Fibroblast of mammary gland (primary cell): ENCODE data around the gene SUPT5H.

Source experiments
- DNase-seq: peaks from one replicate; pipeline ENCODE4 v3.0.0-alpha.2; 2010; ENCODE audit warnings: low read depth
- H3K4me3 ChIP-seq: 2 replicates; pipeline ENCODE4 v1.5.1; 2011; ENCODE audit warnings: low read depth, mild to moderate bottlenecking, low read length, moderate library complexity; ENCODE audit not compliant: control insufficient read depth
- TF ChIP-seq, protein P1 (sequence below): conservative IDR thresholded peaks from 2 replicates; pipeline ENCODE4 v1.5.1; 2011; ENCODE audit warnings: low read depth, low read length, inconsistent platforms; ENCODE audit not compliant: control insufficient read depth, insufficient read depth

The SUPT5H gene

DNA sequence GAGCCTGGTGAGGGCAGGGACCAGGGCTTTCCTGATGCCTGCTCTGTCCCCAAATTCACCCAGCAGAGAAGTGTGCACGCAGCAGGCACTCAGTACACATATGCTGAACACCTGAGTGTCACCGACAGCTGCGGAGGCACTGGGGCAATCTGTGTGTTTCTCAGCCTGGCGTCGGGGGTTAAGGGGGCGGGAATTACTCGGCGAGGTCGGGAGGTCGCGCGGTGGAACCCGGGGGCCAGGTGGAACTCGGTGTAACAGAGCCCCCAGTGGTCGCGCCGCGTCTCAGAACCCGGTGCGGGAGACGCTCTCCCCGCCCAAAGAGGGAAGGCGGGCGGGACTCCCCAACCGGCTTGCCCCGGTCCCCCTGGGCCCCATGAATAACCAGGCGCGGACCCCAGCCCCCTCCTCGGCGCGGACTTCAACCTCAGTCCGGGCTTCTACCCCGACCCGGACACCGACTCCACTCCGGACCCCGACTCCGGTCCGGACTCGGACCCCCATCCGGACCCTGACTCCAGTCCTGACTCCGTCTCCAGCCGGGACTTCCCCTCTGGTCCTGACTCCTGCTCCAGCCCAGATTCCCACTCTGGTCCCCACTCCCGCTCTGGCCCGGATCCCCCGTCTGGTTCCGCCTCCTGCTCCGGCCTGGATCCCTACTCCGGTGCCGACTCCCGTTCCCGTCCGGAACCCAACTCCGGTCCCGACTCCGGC lies 69.6 kb downstream of the SUPT5H start, which contains the start of gene SELENOV:
TSS of gene SELENOV (plus strand) at position 300 of the 711 bp plus-strand sequence. CDS start at position 374, 74 bp downstream.
- TF ChIP-seq, protein P1, sequence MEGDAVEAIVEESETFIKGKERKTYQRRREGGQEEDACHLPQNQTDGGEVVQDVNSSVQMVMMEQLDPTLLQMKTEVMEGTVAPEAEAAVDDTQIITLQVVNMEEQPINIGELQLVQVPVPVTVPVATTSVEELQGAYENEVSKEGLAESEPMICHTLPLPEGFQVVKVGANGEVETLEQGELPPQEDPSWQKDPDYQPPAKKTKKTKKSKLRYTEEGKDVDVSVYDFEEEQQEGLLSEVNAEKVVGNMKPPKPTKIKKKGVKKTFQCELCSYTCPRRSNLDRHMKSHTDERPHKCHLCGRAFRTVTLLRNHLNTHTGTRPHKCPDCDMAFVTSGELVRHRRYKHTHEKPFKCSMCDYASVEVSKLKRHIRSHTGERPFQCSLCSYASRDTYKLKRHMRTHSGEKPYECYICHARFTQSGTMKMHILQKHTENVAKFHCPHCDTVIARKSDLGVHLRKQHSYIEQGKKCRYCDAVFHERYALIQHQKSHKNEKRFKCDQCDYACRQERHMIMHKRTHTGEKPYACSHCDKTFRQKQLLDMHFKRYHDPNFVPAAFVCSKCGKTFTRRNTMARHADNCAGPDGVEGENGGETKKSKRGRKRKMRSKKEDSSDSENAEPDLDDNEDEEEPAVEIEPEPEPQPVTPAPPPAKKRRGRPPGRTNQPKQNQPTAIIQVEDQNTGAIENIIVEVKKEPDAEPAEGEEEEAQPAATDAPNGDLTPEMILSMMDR, result no peak
- no peak for DNase-seq
- H3K4me3 ChIP-seq, result no peak within 1 kb of the TSS

DNA sequence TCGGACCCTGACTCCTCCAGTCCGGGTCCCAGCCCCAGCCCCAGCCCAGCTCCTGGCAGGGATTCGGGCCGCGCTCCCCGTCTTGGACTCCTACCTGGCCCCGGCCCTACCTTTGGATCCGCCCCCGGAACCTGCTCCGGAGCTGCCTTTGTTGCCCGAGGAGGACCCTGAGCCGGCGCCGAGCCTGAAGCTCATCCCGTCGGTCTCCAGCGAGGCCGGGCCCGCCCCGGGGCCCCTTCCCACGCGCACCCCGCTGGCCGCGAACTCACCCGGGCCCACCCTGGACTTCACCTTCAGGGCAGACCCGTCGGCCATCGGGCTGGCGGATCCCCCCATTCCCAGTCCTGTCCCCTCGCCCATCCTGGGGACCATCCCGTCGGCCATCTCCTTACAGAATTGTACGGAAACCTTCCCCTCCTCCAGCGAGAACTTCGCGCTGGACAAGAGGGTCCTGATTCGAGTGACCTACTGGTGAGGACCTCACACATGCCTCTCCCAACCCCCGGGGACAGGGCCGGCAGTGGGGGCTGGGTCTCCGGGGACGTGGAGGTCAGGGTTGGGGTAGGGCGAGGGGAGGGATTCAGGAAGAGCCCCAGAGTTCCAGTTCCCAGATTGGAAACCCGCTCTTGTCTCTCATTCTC lies 70.3 kb downstream of the SUPT5H start:
- DNase-seq, result no peak
- H3K4me3 ChIP-seq, result no peak overlapping the region
- TF ChIP-seq, protein P1, result no peak

DNA sequence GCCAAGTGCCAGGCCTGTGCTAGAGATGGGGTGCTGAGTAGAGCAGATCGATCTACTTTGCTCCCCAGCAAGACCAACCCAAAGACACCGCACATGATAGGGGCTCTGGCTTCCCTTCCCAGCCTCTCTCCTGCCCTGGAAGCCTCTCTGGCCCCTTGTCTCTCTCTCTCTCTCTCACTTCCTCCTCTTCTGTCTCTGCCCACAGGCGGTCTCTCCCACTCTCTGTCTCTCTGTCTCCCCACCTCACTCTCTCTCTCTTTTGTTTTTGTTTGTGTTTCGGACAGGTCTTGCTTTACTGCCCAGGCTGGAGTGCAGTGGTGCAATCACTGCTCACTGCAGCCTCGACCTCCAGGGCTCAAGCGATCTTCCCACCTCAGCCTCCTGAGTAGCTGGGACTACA lies 70.9 kb downstream of the SUPT5H start:
- no peak for DNase-seq
- H3K4me3 ChIP-seq, result no peak overlapping the region
- TF ChIP-seq, protein P1, result no peak

DNA sequence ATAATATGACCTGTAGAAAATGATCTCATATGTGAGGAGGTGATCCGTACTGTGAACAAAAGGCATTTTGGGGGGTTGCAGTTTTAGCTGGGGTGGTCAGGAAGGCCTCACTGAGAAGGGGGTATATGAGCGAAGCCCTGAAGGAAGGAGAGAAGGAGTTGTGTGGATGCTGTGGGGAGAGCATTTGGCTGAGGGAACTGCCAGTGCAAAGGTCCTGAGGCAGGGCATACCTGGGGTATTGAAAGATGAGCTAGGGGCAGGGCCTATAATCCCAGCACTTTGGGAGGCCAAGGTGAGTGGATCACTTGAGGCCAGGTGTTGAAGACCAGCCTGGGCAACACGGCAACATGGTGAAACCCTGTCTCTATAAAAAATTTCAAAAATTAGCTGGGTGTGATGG lies 72.0 kb downstream of the SUPT5H start:
- no peak overlapping the region for H3K4me3 ChIP-seq
- no peak for DNase-seq
- TF ChIP-seq, protein P1, result no peak

DNA sequence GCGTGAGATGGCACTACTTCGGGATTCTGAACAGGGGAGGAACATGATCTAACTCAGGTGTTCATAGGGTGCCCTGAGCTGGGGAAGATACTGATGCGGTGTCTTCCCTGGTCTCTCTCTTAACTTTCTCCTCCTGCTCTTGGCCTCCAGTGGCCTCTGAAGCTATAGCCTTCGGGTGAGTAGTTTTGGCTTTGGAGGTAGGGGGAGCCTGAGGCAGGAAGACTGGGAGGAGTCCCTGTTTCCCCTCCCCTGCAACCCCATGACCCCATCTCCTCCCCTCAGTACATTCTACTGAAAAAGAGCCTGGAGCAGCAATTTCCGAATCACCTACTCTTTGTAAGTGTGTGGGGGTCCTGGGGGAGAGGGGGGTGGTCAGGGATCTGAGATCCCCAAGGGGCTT lies 73.1 kb downstream of the SUPT5H start:
- no peak for DNase-seq
- no peak overlapping the region for H3K4me3 ChIP-seq
- TF ChIP-seq, protein P1, result no peak

DNA sequence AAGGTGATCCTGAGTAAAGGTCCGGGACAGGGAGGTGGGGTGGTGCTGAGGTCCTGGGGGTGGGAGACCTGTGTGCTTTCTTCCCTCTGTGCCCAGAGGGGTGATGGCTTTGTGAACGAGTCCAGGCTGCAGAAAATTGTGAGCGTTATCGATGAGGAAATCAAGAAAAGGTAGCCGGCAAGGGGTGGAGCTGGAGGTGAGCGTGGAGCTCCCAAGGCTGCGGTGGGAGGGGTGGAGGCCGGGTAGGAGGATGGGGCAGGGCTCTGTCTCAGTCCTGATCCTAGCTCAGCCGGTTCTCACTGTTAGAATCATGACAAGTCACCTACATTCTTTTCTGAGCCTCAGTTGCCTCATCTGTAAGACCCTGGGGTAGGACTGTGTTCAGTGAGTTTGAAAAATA lies 73.6 kb downstream of the SUPT5H start:
- no peak overlapping the region for H3K4me3 ChIP-seq
- no peak for DNase-seq
- TF ChIP-seq, protein P1, result no peak
